ENCODE data around the gene PUS1. TPM values are rescaled to one million over a fixed set of nuclear protein-coding genes. Genes with fewer than 3 reads are reported as not detected.

The PUS1 gene
- polyA plus RNA-seq, 4 donors, result 11.4 to 22.4 (median 19.9) TPM

DNA sequence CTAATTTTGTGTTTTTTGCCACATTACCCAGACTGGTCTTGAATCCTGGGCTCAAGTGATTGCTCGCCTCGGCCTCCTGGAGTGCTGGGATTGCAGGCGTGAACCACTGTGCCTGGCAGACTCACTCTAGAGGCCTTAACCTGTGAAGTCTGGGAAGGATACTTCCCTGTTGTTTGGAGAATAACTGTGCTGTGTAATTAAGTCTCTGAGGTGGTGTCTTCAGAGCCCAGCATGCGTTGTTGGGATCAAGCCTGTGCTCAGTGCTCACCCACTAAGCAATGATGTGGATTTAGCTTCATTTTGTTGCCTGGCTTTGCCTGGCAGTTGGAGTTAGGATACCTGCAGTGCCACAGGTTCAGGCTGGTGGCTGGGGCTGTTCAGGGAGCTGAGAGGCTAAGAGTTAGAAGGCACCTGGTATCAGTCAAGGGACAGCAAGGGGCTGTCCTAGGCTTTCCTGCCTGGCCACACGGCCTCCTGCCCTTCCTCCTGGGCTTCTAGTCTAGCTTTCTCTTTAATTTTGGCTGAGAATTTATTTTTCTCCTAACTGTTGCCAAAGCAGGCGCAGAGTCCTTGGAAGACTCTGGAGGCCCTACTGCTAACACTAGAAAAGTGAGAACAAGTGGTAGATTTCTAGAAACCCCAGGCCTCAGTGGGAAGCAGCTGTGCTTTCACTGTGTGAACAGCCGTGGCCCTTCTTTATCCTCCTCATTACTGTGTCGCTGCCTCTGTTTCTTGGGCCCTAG, 59.1 kb downstream of the PUS1 start:
- DNase-seq (ENCODE audit: low read depth in 4 of 4, low spot score in 2 of 4), result no peak

DNA sequence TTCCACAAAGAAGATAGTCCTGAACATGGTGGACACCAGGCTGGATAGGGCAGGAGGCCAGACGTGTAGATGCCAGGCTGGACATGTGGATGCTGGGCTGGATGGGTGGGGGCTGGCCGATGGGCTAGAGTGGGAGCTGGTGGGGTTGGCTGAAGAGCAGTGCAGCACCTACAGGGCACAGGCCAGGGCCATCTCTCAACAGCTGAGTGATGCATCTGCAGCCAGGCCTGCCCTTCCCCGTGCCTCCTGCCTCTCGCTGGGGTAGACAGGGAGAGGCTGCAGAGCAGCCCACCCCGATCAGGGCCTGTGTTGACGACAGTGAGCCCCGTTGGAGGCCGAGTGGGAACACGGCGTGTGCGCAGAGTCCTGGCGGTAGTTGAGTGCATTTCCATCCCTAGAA, 59.9 kb downstream of the PUS1 start:
- DNase-seq (ENCODE audit: low read depth in 4 of 4, low spot score in 2 of 4), result no peak

- no peak for DNase-seq (ENCODE audit: low read depth in 4 of 4, low spot score in 2 of 4)
These were observed 61.2 kb downstream of the PUS1 start for GRCh38 chr12:131990066-131990979.

DNA sequence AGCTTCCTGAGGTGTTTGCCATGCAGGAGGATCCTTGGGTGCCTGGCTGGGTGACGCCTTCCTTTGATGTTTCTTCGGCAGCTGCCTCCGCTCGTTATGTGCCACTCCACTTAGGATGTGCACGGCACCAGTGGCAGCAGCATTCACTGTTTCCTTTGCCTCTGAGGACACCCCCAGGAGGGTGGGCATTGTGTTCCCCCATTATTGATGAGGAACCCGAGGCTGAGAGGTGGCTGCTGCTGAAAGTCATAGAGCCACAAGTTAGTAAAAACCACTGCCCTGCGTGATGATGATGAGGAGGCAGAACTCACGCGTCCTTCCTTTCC, 61.9 kb downstream of the PUS1 start:
- DNase-seq (ENCODE audit: low read depth in 4 of 4, low spot score in 2 of 4), result no peak

DNA sequence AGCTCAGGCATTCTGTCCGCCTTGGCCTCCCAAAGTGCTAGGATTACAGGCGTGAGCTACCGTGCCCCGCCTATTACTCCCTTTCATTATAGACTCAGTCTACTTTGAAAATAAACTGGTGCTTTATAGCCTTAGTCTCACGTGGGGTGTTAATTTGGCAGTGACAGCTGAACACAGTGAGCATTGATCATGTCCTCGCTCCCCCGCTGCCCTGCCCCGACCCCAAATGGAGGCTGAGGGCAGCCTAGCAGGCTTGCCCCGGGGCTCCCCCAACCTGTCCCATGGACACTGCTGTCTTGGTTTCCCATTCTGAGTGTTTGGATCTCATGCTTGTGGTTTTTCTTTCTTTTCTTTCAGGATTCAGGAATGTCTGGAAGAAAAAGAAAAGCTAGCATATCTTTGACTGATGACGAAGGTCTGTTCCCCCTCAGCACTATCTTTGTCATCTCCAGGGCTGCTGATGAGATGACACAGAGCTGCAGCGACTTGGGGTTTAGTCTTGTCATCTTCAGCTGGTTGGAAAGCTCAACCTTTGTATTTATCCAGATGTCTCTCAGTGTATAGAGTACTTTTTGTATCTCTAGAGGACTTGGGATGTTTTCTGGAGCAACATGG, 62.8 kb downstream of the PUS1 start:
- DNase-seq (ENCODE audit: low read depth in 4 of 4, low spot score in 2 of 4), result no peak

DNA sequence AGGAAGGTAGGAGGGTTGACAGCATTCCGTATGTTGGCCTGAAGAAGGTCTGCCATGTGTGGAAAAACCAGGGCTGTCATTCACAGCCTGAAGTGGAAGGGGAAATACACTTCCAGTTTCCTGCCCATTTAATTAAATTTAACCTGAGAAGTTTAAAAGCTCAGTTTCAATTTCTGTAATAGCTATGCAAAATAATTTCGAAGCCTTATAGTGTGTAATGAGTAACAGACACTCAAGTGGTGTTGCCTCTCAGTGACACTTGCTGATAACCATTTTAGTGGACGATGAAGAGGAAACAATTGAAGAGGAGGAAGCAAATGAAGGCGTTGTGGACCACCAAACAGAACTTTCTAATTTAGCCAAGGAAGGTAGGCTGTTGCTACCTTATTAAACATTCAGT, 65.5 kb downstream of the PUS1 start:
- no peak for DNase-seq (ENCODE audit: low read depth in 4 of 4, low spot score in 2 of 4)

Other genes with a start within 250 kb of the PUS1 start
- gene SFSWAP, start 218.2 kb upstream of the PUS1 start, polyA plus RNA-seq (ENCODE audit: insufficient read length in 4 of 4), result 10 to 100 TPM; 38.6 to 67.9 (median 47.9) TPM
- gene MMP17, start 100.9 kb upstream of the PUS1 start, polyA plus RNA-seq (ENCODE audit: insufficient read length in 4 of 4), result 1 to 10 TPM; 1.1 to 1.8 (median 1.3) TPM
- 10 to 100 TPM; 18.8 to 47.9 (median 34.7) TPM for gene ULK1, start 34.7 kb upstream of the PUS1 start, polyA plus RNA-seq (ENCODE audit: insufficient read length in 4 of 4)
- 10 to 100 TPM; 26.9 to 48.3 (median 37.4) TPM for gene EP400, start 20.7 kb downstream of the PUS1 start, polyA plus RNA-seq (ENCODE audit: insufficient read length in 4 of 4)
- gene DDX51, start 215.0 kb downstream of the PUS1 start, polyA plus RNA-seq (ENCODE audit: insufficient read length in 4 of 4), result 10 to 100 TPM; 12.9 to 24.7 (median 21.6) TPM
- gene NOC4L, start 215.2 kb downstream of the PUS1 start, polyA plus RNA-seq (ENCODE audit: insufficient read length in 4 of 4), result 10 to 100 TPM; 11.7 to 21.2 (median 16.4) TPM

Measured in left renal cortex interstitium (tissue), 4 donors.